Hepatocyte (in vitro differentiated cells): ENCODE data around the gene PYGM.

ENCODE experiments used
- CTCF ChIP-seq: fragments of 200-600 bp; sonication (generic); IDR thresholded peaks from 2 replicates; pipeline ENCODE4 v1.5.1; 2016; ENCODE audit warnings: antibody characterized with exemption, mild to moderate bottlenecking; ENCODE audit not compliant: poor library complexity
- EZH2 ChIP-seq: fragments of 200-600 bp; sonication (generic); IDR thresholded peaks from 2 replicates; pipeline ENCODE4 v1.6.1; 2016; ENCODE audit warnings: antibody characterized with exemption, mild to moderate bottlenecking, borderline replicate concordance

GRCh38 chr11:64801561-64802369 lies 42.0 kb upstream of the PYGM start:
- TF ChIP-seq CTCF: no peak
- no peak for TF ChIP-seq EZH2
